ENCODE data around the gene YES1.

DNA sequence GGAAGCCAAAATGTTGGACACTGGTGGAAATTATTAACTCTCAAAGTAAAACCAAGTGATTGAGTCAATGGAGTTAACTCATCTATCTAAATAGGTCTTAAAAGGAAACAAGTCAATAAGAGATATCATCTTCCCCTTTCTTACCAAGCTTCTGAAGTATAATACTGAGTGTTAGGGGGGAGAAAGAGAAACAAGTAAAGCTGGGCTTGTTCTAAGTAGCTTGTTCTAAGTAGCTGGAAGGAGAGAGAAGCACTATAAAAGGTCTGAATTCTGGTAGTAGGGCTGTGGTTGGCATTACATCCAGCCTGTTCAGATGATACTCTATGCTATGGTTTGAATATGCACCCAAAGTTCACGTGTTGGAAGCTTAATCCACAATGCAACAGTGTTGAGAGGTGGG, 26.8 kb downstream of the YES1 start:
- TF ChIP-seq, protein P1, sequence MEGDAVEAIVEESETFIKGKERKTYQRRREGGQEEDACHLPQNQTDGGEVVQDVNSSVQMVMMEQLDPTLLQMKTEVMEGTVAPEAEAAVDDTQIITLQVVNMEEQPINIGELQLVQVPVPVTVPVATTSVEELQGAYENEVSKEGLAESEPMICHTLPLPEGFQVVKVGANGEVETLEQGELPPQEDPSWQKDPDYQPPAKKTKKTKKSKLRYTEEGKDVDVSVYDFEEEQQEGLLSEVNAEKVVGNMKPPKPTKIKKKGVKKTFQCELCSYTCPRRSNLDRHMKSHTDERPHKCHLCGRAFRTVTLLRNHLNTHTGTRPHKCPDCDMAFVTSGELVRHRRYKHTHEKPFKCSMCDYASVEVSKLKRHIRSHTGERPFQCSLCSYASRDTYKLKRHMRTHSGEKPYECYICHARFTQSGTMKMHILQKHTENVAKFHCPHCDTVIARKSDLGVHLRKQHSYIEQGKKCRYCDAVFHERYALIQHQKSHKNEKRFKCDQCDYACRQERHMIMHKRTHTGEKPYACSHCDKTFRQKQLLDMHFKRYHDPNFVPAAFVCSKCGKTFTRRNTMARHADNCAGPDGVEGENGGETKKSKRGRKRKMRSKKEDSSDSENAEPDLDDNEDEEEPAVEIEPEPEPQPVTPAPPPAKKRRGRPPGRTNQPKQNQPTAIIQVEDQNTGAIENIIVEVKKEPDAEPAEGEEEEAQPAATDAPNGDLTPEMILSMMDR (IDR thresholded peaks at IDR 0.05; ENCODE audit: low read length), result no peak
- TF ChIP-seq EZH2phosphoT487 (IDR thresholded peaks at IDR 0.05; ENCODE audit: low read length) (no peak), EZH2 (optimal IDR thresholded peaks at IDR 0.05; ENCODE audit: low read depth, low read length) (no peak)

Measured in MM.1S (cell line).